T47D (cell line): ENCODE results near the gene ADD1.
"Not testable (repeated sequence)": the region's sequence is repeated elsewhere in the genome, so short reads cannot be mapped to it uniquely, and the experiment has no call there.

Experiments used
- DNase-seq, 2 experiments: peaks; one replicate each; pipeline versions ENCODE4 v3.0.0 to v3.0.0-alpha.2; 2011 to 2012; ENCODE audit warnings: low read depth in 1 of 2, low spot score in 1 of 2
- JUND ChIP-seq: IDR thresholded peaks from 2 replicates; pipeline ENCODE4 v1.6.1; 2012; ENCODE audit warnings: low read depth
- in situ Hi-C: cut with HindIII; loops from 2 replicates; pipeline ENCODE4 v1.10.0; 2016; ENCODE audit warnings: low sequenced_read_pairs, low pct_unique_long_range_greater_than_20kb

ADD1 gene

GRCh38 chr4:2932321-2932950 is 88.8 kb downstream of the ADD1 start:
- TF ChIP-seq JUND: no peak
- no peak for DNase-seq
- in situ Hi-C loops: no loop called here

GRCh38 chr4:2932951-2933565 is 89.4 kb downstream of the ADD1 start:
- in situ Hi-C loops: no loop called here
- no peak for DNase-seq
- TF ChIP-seq JUND: no peak

GRCh38 chr4:2933566-2934076 is 90.0 kb downstream of the ADD1 start:
- in situ Hi-C loops: no loop called here
- no peak for TF ChIP-seq JUND
- DNase-seq: no peak

GRCh38 chr4:2934077-2934812 is 90.6 kb downstream of the ADD1 start:
- peak; percentile 51 to 60 for DNase-seq
- TF ChIP-seq JUND: no peak
- in situ Hi-C loops: no loop called here

GRCh38 chr4:2934813-2935761 is 91.4 kb downstream of the ADD1 start:
- in situ Hi-C loops: no loop called here
- TF ChIP-seq JUND: no peak

GRCh38 chr4:2935762-2936743 is 92.4 kb downstream of the ADD1 start:
- DNase-seq: no peak
- in situ Hi-C loops: no loop called here
- TF ChIP-seq JUND: no peak

More at GRCh38 chr4:2934813-2935761, 91.4 kb downstream of the ADD1 start:
- DNase-seq: peak; percentile 89 to 93

- no peak for TF ChIP-seq JUND
- in situ Hi-C loops: no loop called here
- no peak for DNase-seq
Measured at GRCh38 chr4:2936773-2937145, 93.1 kb downstream of the ADD1 start.

- in situ Hi-C loops: no loop called here
- peak; percentile 38 to 85 for DNase-seq
- no peak for TF ChIP-seq JUND
Measured at GRCh38 chr4:2937146-2937857, 93.7 kb downstream of the ADD1 start.

GRCh38 chr4:2937986-2938385 is 94.3 kb downstream of the ADD1 start:
- in situ Hi-C loops: no loop called here
- TF ChIP-seq JUND: no peak
- DNase-seq: no peak

- in situ Hi-C loops, DNase-seq: not testable (repeated sequence)
Measured at GRCh38 chr4:2938411-2938810, 94.8 kb downstream of the ADD1 start.

GRCh38 chr4:2938906-2939305 is 95.3 kb downstream of the ADD1 start:
- in situ Hi-C loops: no loop called here
- TF ChIP-seq JUND: no peak

More at GRCh38 chr4:2938906-2939305, 95.3 kb downstream of the ADD1 start:
- no peak for DNase-seq
